Activated B cell treated with CpG ODN at 0.5 μM for 24 hours (primary cell): ENCODE data around the gene B3GALT4. TPM values are rescaled to one million over a fixed set of nuclear protein-coding genes. Genes with fewer than 3 reads are reported as not detected.
A peak's percentile ranks its signal among the peaks of the same experiment; 100 is the strongest.
"Not testable (repeated sequence)": the region's sequence is repeated elsewhere in the genome, so short reads cannot be mapped to it uniquely, and the experiment has no call there.

ENCODE experiments used
- ATAC-seq: fragments of 200-7000 bp; cut with Tn5 transposase; one replicate; pipeline ENCODE4 v1.10.0; 2021; ENCODE audit warnings: low read depth, mild to moderate bottlenecking, moderate library complexity
- CTCF ChIA-PET: fragments of 350-600 bp; sonication (Branson Sonifier 250); formaldehyde crosslinking; loops from one replicate; lab custom pipeline; 2021; ENCODE audit warnings: antibody characterized with exemption; lab: Charles Lee
- POLR2A ChIA-PET: fragments of 350-600 bp; sonication (Branson Sonifier 250); formaldehyde crosslinking; loops from one replicate; lab custom pipeline; 2021; ENCODE audit warnings: antibody characterized with exemption; lab: Charles Lee
- DNase-seq: peaks from one replicate; pipeline ENCODE4 v3.0.0; 2022
- H3K27ac Mint-ChIP-seq: one replicate; pipeline ENCODE4 v1.8.0; 2020; ENCODE audit warnings: mixed read lengths
- H3K27me3 Mint-ChIP-seq: one replicate; pipeline ENCODE4 v1.8.0; 2021; ENCODE audit warnings: mixed read lengths
- H3K36me3 Mint-ChIP-seq: one replicate; pipeline ENCODE4 v1.8.0; 2021; ENCODE audit warnings: low read depth, mixed read lengths
- H3K4me1 Mint-ChIP-seq: one replicate; pipeline ENCODE4 v1.8.0; 2021; ENCODE audit warnings: mixed read lengths
- H3K4me3 Mint-ChIP-seq: one replicate; pipeline ENCODE4 v1.8.0; 2020; ENCODE audit warnings: mild to moderate bottlenecking, mixed read lengths
- H3K9me3 Mint-ChIP-seq: one replicate; pipeline ENCODE4 v1.8.0; 2020; ENCODE audit warnings: mixed read lengths
- intact Hi-C: fragments of 100-400 bp; cut with micrococcal nuclease; formaldehyde crosslinking; loops from one replicate; pipeline ENCODE4 v1.15.1; 2024
- total RNA-seq: library from RNA; stranded (reverse); gene quantifications from 2 replicates; pipeline ENCODE4 v1.2.3, GENCODE V29; 2022
- TF ChIP-seq, protein P1 (sequence below): fragments of 200-600 bp; IDR thresholded peaks from one replicate; pipeline ENCODE4 v1.8.0; 2022; ENCODE audit warnings: antibody characterized with exemption, mild to moderate bottlenecking

The B3GALT4 gene
- total RNA-seq, 1 donor from 2014 or later = 19.4 TPM

- DNase-seq (no peak), ATAC-seq (no peak)
- POLR2A ChIA-PET = no interaction called here
- Mint-ChIP-seq H3K36me3 (peaks cover 75% of the 10 kb centered on the region), H3K4me1 (peaks cover 76% of the 10 kb centered on the region), H3K27me3 (no peaks in the 10 kb centered on the region), H3K9me3 (no peaks in the 10 kb centered on the region), H3K4me3 (peak overlapping the region; percentile 100), H3K27ac (peak overlapping the region; percentile 100)
- TF ChIP-seq, protein P1, sequence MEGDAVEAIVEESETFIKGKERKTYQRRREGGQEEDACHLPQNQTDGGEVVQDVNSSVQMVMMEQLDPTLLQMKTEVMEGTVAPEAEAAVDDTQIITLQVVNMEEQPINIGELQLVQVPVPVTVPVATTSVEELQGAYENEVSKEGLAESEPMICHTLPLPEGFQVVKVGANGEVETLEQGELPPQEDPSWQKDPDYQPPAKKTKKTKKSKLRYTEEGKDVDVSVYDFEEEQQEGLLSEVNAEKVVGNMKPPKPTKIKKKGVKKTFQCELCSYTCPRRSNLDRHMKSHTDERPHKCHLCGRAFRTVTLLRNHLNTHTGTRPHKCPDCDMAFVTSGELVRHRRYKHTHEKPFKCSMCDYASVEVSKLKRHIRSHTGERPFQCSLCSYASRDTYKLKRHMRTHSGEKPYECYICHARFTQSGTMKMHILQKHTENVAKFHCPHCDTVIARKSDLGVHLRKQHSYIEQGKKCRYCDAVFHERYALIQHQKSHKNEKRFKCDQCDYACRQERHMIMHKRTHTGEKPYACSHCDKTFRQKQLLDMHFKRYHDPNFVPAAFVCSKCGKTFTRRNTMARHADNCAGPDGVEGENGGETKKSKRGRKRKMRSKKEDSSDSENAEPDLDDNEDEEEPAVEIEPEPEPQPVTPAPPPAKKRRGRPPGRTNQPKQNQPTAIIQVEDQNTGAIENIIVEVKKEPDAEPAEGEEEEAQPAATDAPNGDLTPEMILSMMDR = no peak
- CTCF ChIA-PET = no interaction called here
- intact Hi-C loops = loop anchor here (5.0 kb wide), 1 partner anchor 513 kb away; the partner anchor contains the start of gene LEMD2
Observed at GRCh38 chr6:33273924-33274902, 2.7 kb upstream of the B3GALT4 start.

GRCh38 chr6:33275795-33276580 is 935 bp upstream of the B3GALT4 start:
- intact Hi-C loops = loop anchor here (2.0 kb wide), 2 partner anchors 37 to 295 kb away; no protein-coding TSS in a partner anchor
- Mint-ChIP-seq H3K27ac (peak overlapping the region; percentile 100), H3K4me1 (peaks cover 69% of the 10 kb centered on the region), H3K4me3 (peak overlapping the region; percentile 83), H3K36me3 (peaks cover 84% of the 10 kb centered on the region)
- H3K9me3 Mint-ChIP-seq, DNase-seq, ATAC-seq, H3K27me3 Mint-ChIP-seq: not testable (repeated sequence)
- ChIA-PET CTCF (interaction anchor here (1.2 to 2.4 kb wide), 5 partner anchors 11 to 291 kb away, joined by 3 to 21 read pairs (median 12); partner anchors contain the start of genes PFDN6, RGL2 and WDR46), POLR2A (interaction anchor here (0.6 to 4.2 kb wide), 16 partner anchors 11 to 431 kb away, joined by 4 to 79 read pairs (median 10); partner anchors contain the start of genes CUTA, PFDN6, RGL2 and RING1)

- intact Hi-C loops = loop anchor here (2.0 kb wide), 2 partner anchors 36 to 294 kb away; no protein-coding TSS in a partner anchor
- POLR2A ChIA-PET = interaction anchor here (0.5 to 4.2 kb wide), 22 partner anchors 10 to 432 kb away, joined by 3 to 79 read pairs (median 8); partner anchors contain the start of genes CUTA, PFDN6, PHF1 and RGL2
- H3K36me3 Mint-ChIP-seq = peaks cover 86% of the 10 kb centered on the region
- peak overlapping the region; percentile 83 for H3K4me3 Mint-ChIP-seq
- peaks cover 67% of the 10 kb centered on the region for H3K4me1 Mint-ChIP-seq
- TF ChIP-seq, protein P1 = no peak
- CTCF ChIA-PET = interaction anchor here (0.8 to 2.5 kb wide), 10 partner anchors 10 to 292 kb away, joined by 3 to 21 read pairs (median 9); partner anchors contain the start of genes PFDN6, RGL2, WDR46 and ZBTB22
- H3K27ac Mint-ChIP-seq = peak overlapping the region; percentile 100
- ATAC-seq (no peak), DNase-seq (no peak)
- no peaks in the 10 kb centered on the region for H3K9me3 Mint-ChIP-seq
- no peaks in the 10 kb centered on the region for H3K27me3 Mint-ChIP-seq
Observed at GRCh38 chr6:33276581-33276863, 401 bp upstream of the B3GALT4 start.

GRCh38 chr6:33277663-33278391 is 904 bp downstream of the B3GALT4 start:
- Mint-ChIP-seq H3K9me3 (no peaks in the 10 kb centered on the region), H3K4me3 (peak overlapping the region; percentile 92), H3K36me3 (peaks cover 84% of the 10 kb centered on the region), H3K4me1 (peaks cover 56% of the 10 kb centered on the region), H3K27ac (peak overlapping the region; percentile 93), H3K27me3 (no peaks in the 10 kb centered on the region)
- peak; percentile 23 for ATAC-seq
- TF ChIP-seq, protein P1 = no peak
- ChIA-PET POLR2A (interaction anchor here (0.5 to 4.2 kb wide), 34 partner anchors 8 to 1376 kb away, joined by 3 to 79 read pairs (median 5); partner anchors contain the start of genes CUTA, KIFC1, PBX2 and PFDN6), CTCF (interaction anchor here (0.8 to 2.5 kb wide), 11 partner anchors 9 to 309 kb away, joined by 3 to 21 read pairs (median 8); partner anchors contain the start of genes PFDN6, RGL2, WDR46 and ZBTB22)
- intact Hi-C loops = loop anchor here (1.0 to 2.0 kb wide), 6 partner anchors 11 to 293 kb away; partner anchors contain the start of genes KIFC1, PFDN6 and WDR46
- peak; percentile 39 for DNase-seq
